Fibroblast of skin of right biceps (primary cell): ENCODE results near the gene MED10.

Source experiments
- DNase-seq: peaks from one replicate; pipeline ENCODE4 v3.0.0-alpha.2; 2013

Gene MED10

GRCh38 chr5:6348476-6349000, 29.8 kb downstream of the MED10 start:
- no peak for DNase-seq

- no peak for DNase-seq
These were observed 30.7 kb downstream of the MED10 start for GRCh38 chr5:6347673-6348072.

- DNase-seq = no peak
These were observed 31.2 kb downstream of the MED10 start for GRCh38 chr5:6347165-6347564.

- DNase-seq = no peak
These were observed 33.8 kb downstream of the MED10 start for GRCh38 chr5:6344593-6344989.

- no peak for DNase-seq
These were observed 34.3 kb downstream of the MED10 start for GRCh38 chr5:6343951-6344592.

- DNase-seq = no peak
These were observed 35.5 kb downstream of the MED10 start for GRCh38 chr5:6342689-6343315.

GRCh38 chr5:6340100-6340499, 38.2 kb downstream of the MED10 start:
- DNase-seq = no peak

GRCh38 chr5:6338871-6339270, 39.5 kb downstream of the MED10 start:
- DNase-seq = no peak

GRCh38 chr5:6338135-6338534, 40.2 kb downstream of the MED10 start:
- no peak for DNase-seq

- no peak for DNase-seq
These were observed 45.0 kb downstream of the MED10 start for GRCh38 chr5:6333182-6333905.

- DNase-seq = peak; percentile 26
These were observed 50.2 kb downstream of the MED10 start for GRCh38 chr5:6328173-6328572.

- DNase-seq = no peak
These were observed 51.6 kb downstream of the MED10 start for GRCh38 chr5:6326776-6327175.

GRCh38 chr5:6322163-6322713, 56.1 kb downstream of the MED10 start:
- DNase-seq = no peak
